GM23338 (cell line): Measurements from ENCODE around the gene JUNB. TPM values are rescaled to one million over a fixed set of nuclear protein-coding genes. Genes with fewer than 3 reads are reported as not detected.

Experiments
- ATAC-seq: fragments of 200-7000 bp; cut with Tn5 transposase; 3 replicates; pipeline ENCODE4 v1.9.1; 2020
- DNase-seq: peaks from one replicate; pipeline ENCODE4 v3.0.0-alpha.2; 2015; ENCODE audit warnings: low spot score
- H2AFZ ChIP-seq: fragments of 200-600 bp; sonication (generic); 2 replicates; pipeline ENCODE4 v1.8.0; 2016; ENCODE audit warnings: antibody characterized with exemption, mild to moderate bottlenecking, moderate library complexity
- H3F3A ChIP-seq: fragments of 200-600 bp; sonication (generic); replicated peaks from 2 replicates; pipeline ENCODE4 v1.8.0; 2017; ENCODE audit warnings: antibody characterized with exemption, mixed run types, low read depth
- H3K27ac ChIP-seq: fragments of 200-600 bp; sonication (generic); 2 replicates; pipeline ENCODE4 v1.6.1; 2016; ENCODE audit warnings: low read depth
- H3K27me3 ChIP-seq: fragments of 200-600 bp; sonication (generic); 2 replicates; pipeline ENCODE4 v1.8.0; 2016; ENCODE audit warnings: mild to moderate bottlenecking, mixed run types, moderate library complexity; ENCODE audit not compliant: insufficient read depth
- H3K36me3 ChIP-seq: fragments of 200-600 bp; sonication (generic); 2 replicates; pipeline ENCODE4 v1.8.0; 2016; ENCODE audit warnings: mild to moderate bottlenecking; ENCODE audit not compliant: insufficient read depth
- H3K4me1 ChIP-seq: fragments of 200-600 bp; sonication (generic); 2 replicates; pipeline ENCODE4 v1.8.0; 2016; ENCODE audit warnings: mild to moderate bottlenecking, moderate library complexity; ENCODE audit not compliant: insufficient read depth
- H3K4me2 ChIP-seq: fragments of 200-600 bp; sonication (generic); 2 replicates; pipeline ENCODE4 v1.7.1; 2017; ENCODE audit warnings: mixed run types
- H3K4me3 ChIP-seq: fragments of 200-600 bp; sonication (generic); 2 replicates; pipeline ENCODE4 v1.6.1; 2016; ENCODE audit warnings: mixed run types
- H3K79me2 ChIP-seq: fragments of 200-600 bp; sonication (generic); replicated peaks from 2 replicates; pipeline ENCODE4 v1.8.0; 2017; ENCODE audit warnings: mild to moderate bottlenecking; ENCODE audit not compliant: insufficient read depth
- H3K9me2 ChIP-seq: fragments of 200-600 bp; sonication (generic); 2 replicates; pipeline ENCODE4 v1.8.0; 2017; ENCODE audit not compliant: insufficient read depth
- H4K20me1 ChIP-seq: fragments of 200-600 bp; sonication (generic); replicated peaks from 2 replicates; pipeline ENCODE4 v1.8.0; 2017; ENCODE audit warnings: mild to moderate bottlenecking; ENCODE audit not compliant: insufficient read depth
- H3K27ac Mint-ChIP-seq: 2 replicates; pipeline ENCODE4 v1.8.0; 2020; ENCODE audit warnings: inconsistent platforms, mild to moderate bottlenecking, moderate library complexity, mixed read lengths
- H3K27me3 Mint-ChIP-seq: 3 replicates; pipeline ENCODE4 v1.8.0; 2022; ENCODE audit warnings: low read depth, mild to moderate bottlenecking, moderate library complexity, mixed read lengths, inconsistent platforms; ENCODE audit not compliant: insufficient read depth, poor library complexity
- H3K36me3 Mint-ChIP-seq: 3 replicates; pipeline ENCODE4 v1.8.0; 2021; ENCODE audit warnings: low read depth, mild to moderate bottlenecking, inconsistent platforms, moderate library complexity, mixed read lengths
- H3K4me1 Mint-ChIP-seq: 3 replicates; pipeline ENCODE4 v1.8.0; 2020; ENCODE audit warnings: mild to moderate bottlenecking, inconsistent platforms, mixed read lengths
- H3K4me3 Mint-ChIP-seq: 3 replicates; pipeline ENCODE4 v1.8.0; 2021; ENCODE audit warnings: moderate library complexity, mild to moderate bottlenecking, inconsistent platforms, mixed read lengths
- H3K9me3 Mint-ChIP-seq: 3 replicates; pipeline ENCODE4 v1.8.0; 2020; ENCODE audit warnings: moderate library complexity, mild to moderate bottlenecking, inconsistent platforms, mixed read lengths
- CREB1 ChIP-seq: fragments of 250-450 bp; sonication (Bioruptor Pico); IDR thresholded peaks from 2 replicates; pipeline ENCODE4 v1.5.0; 2020; ENCODE audit warnings: low read depth, mild to moderate bottlenecking, moderate library complexity
- CTCF ChIP-seq, 2 experiments: fragments of 200-600 bp in 1 of 2; sonication (generic) in 1 of 2; conservative IDR thresholded peaks; 2 replicates each; pipeline versions ENCODE4 v1.5.1 to v1.6.1; 2016 to 2017; ENCODE audit warnings: antibody characterized with exemption in 2 of 2, low read depth in 2 of 2, mild to moderate bottlenecking in 2 of 2, moderate library complexity in 1 of 2
- ETS1 ChIP-seq: IDR thresholded peaks from 2 replicates; pipeline ENCODE4 v1.6.1; 2016; ENCODE audit warnings: antibody characterized with exemption
- EZH2 ChIP-seq: fragments of 200-600 bp; sonication (generic); IDR thresholded peaks from one replicate; pipeline ENCODE4 v1.8.0; 2017; ENCODE audit warnings: antibody characterized with exemption, mild to moderate bottlenecking, low read depth; ENCODE audit not compliant: unreplicated experiment
- EZH2phosphoT487 ChIP-seq: fragments of 200-600 bp; sonication (generic); IDR thresholded peaks from one replicate; pipeline ENCODE4 v1.8.1; 2018; ENCODE audit warnings: antibody characterized with exemption; ENCODE audit not compliant: unreplicated experiment
- JUNB ChIP-seq: IDR thresholded peaks from one replicate; pipeline ENCODE4 v1.6.1; 2016; ENCODE audit warnings: antibody characterized with exemption; ENCODE audit not compliant: unreplicated experiment
- NANOG ChIP-seq: IDR thresholded peaks from 2 replicates; pipeline ENCODE4 v1.6.1; 2016; ENCODE audit warnings: antibody characterized with exemption, borderline replicate concordance
- POLR2AphosphoS5 ChIP-seq: IDR thresholded peaks from 2 replicates; pipeline ENCODE4 v1.6.1; 2016; ENCODE audit warnings: antibody characterized with exemption, low read depth
- STAT1 ChIP-seq: IDR thresholded peaks from one replicate; pipeline ENCODE4 v1.6.1; 2016; ENCODE audit warnings: antibody characterized with exemption; ENCODE audit not compliant: unreplicated experiment
- ZNF114 ChIP-seq: fragments of 250-450 bp; sonication (Bioruptor Pico); IDR thresholded peaks from 2 replicates; pipeline ENCODE4 v1.5.0; 2020; ENCODE audit warnings: mild to moderate bottlenecking, moderate library complexity
- ZNF331 ChIP-seq: fragments of 250-450 bp; sonication (Bioruptor Pico); IDR thresholded peaks from 2 replicates; pipeline ENCODE4 v1.5.0; 2020; ENCODE audit warnings: low read depth, mild to moderate bottlenecking, moderate library complexity
- ZNF462 ChIP-seq: fragments of 250-450 bp; sonication (Bioruptor Pico); IDR thresholded peaks from 2 replicates; pipeline ENCODE4 v1.5.0; 2020; ENCODE audit warnings: mild to moderate bottlenecking, moderate library complexity
- polyA plus RNA-seq: library from polyadenylated mRNA; unstranded; fragments of >200 nt; fragmentation: Nextera tagmentation; extraction: Ambion mirVana; gene quantifications from 2 replicates; pipeline ENCODE4 v1.2.1, GENCODE V29; 2016
- total RNA-seq: library from RNA; depleted of rRNA; stranded (reverse); fragments of >200 nt; shearing (Covaris generic); gene quantifications from 2 replicates; pipeline ENCODE4 v1.2.3, GENCODE V29; 2014
- TF ChIP-seq, protein P1 (sequence below): IDR thresholded peaks from one replicate; pipeline ENCODE4 v1.6.1; 2018; ENCODE audit warnings: antibody characterized with exemption; ENCODE audit not compliant: unreplicated experiment

Gene JUNB
- total and polyA plus RNA-seq, 2 experiments from 2014 or later: 7.7 to 20.2 TPM

GRCh38 chr19:12800923-12801465 is 9.7 kb downstream of the JUNB start:
- Histone ChIP-seq H3K9me2 (no peaks in the 10 kb centered on the region), H3K36me3 (peaks cover 9% of the 10 kb centered on the region; the same call in 1 of the 2 replicates), H3F3A (peaks cover 22% of the 10 kb centered on the region), H2AFZ (peak overlapping the region; percentile 97), H3K79me2 (peaks cover 13% of the 10 kb centered on the region), H3K27ac (no peak overlapping the region), H3K27me3 (peaks cover 10% of the 10 kb centered on the region), H3K4me2 (peak overlapping the region; percentile 97), H3K4me3 (peak overlapping the region; percentile 99), H3K4me1 (peaks cover 14% of the 10 kb centered on the region), H4K20me1 (no peaks in the 10 kb centered on the region)
- TF ChIP-seq POLR2AphosphoS5 (no peak), NANOG (no peak), ZNF331 (CRISPR knock-in tag) (no peak), ETS1 (no peak), EZH2phosphoT487 (no peak), ZNF462 (CRISPR knock-in tag) (no peak), ZNF114 (CRISPR knock-in tag) (no peak), CTCF (conservative IDR thresholded peaks at IDR 0.05; ENCODE audit: low read depth in 2 of 2) (no peak), EZH2 (no peak), STAT1 (no peak), CREB1 (CRISPR knock-in tag) (no peak), JUNB (no peak)
- TF ChIP-seq, protein P1, sequence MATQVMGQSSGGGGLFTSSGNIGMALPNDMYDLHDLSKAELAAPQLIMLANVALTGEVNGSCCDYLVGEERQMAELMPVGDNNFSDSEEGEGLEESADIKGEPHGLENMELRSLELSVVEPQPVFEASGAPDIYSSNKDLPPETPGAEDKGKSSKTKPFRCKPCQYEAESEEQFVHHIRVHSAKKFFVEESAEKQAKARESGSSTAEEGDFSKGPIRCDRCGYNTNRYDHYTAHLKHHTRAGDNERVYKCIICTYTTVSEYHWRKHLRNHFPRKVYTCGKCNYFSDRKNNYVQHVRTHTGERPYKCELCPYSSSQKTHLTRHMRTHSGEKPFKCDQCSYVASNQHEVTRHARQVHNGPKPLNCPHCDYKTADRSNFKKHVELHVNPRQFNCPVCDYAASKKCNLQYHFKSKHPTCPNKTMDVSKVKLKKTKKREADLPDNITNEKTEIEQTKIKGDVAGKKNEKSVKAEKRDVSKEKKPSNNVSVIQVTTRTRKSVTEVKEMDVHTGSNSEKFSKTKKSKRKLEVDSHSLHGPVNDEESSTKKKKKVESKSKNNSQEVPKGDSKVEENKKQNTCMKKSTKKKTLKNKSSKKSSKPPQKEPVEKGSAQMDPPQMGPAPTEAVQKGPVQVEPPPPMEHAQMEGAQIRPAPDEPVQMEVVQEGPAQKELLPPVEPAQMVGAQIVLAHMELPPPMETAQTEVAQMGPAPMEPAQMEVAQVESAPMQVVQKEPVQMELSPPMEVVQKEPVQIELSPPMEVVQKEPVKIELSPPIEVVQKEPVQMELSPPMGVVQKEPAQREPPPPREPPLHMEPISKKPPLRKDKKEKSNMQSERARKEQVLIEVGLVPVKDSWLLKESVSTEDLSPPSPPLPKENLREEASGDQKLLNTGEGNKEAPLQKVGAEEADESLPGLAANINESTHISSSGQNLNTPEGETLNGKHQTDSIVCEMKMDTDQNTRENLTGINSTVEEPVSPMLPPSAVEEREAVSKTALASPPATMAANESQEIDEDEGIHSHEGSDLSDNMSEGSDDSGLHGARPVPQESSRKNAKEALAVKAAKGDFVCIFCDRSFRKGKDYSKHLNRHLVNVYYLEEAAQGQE: no peak
- no peak overlapping the region for H3K27ac Mint-ChIP-seq
- H3K9me3 Mint-ChIP-seq: no peaks in the 10 kb centered on the region
- ATAC-seq (peak; percentile 15), DNase-seq (peak; percentile 69)
- peaks cover 21% of the 10 kb centered on the region for H3K4me1 Mint-ChIP-seq
- peaks cover 46% of the 10 kb centered on the region for H3K36me3 Mint-ChIP-seq
- H3K4me3 Mint-ChIP-seq: peak overlapping the region; percentile 93
- peaks cover 4% of the 10 kb centered on the region for H3K27me3 Mint-ChIP-seq
